Bone marrow (tissue), 2 donors: Measurements from ENCODE around the gene METRNL.

Experiments
- DNase-seq, 2 donors: peaks; one replicate each; lab custom pipeline; 2025; lab: John Stamatoyannopoulos, UW

Gene METRNL

GRCh38 chr17:83080579-83080857, 1.1 kb downstream of the METRNL start:
- no peak for DNase-seq

DNA sequence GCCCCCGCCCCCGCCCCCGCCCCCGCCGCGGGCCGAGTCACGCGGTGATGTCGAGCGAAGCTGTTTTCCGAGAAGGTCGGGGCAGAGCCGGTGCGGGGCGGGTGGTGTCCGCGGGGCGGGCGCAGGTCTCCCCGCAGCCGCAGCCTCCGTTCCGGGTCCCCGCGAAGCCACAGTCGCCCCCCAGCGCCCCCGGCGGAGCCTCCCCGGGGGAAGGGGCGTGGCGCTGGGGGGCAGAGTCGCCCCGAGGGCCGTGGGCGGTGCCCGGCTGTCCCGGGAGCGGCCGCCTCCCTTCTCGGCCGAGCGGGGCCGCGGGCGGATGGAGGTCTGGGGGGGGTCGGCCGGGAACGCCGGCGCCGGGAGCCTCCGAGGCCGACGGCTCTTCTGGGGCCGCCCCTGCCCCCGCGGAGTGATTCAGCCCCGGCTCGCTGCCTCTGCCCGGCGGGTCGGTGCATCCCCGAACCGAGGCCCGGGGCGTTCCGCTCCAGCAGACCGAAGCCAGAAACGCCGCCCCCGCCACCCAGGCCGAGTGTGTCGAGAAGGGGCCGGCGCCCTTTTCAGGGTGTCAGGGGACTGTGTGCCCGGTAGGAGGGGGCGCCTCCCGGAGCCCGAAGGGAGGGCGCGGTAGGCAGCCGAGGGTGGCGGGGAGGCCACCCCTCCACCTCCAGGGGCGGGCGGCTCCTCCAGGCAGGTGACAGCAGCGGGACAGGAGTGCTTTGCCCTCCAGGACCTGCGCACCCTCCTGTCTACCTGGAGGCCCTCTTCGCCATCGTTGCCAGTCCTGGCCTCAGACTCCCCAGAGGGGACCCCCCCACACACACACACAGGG, 1.7 kb downstream of the METRNL start:
- peak in 1 of 2 donors; percentile 30 for DNase-seq

- DNase-seq: no peak
These were observed 2.3 kb downstream of the METRNL start for GRCh38 chr17:83081684-83082201.

- DNase-seq: no peak
These were observed 3.0 kb downstream of the METRNL start for GRCh38 chr17:83082424-83082823.

- DNase-seq: no peak
These were observed 3.5 kb downstream of the METRNL start for GRCh38 chr17:83082909-83083367.

DNA sequence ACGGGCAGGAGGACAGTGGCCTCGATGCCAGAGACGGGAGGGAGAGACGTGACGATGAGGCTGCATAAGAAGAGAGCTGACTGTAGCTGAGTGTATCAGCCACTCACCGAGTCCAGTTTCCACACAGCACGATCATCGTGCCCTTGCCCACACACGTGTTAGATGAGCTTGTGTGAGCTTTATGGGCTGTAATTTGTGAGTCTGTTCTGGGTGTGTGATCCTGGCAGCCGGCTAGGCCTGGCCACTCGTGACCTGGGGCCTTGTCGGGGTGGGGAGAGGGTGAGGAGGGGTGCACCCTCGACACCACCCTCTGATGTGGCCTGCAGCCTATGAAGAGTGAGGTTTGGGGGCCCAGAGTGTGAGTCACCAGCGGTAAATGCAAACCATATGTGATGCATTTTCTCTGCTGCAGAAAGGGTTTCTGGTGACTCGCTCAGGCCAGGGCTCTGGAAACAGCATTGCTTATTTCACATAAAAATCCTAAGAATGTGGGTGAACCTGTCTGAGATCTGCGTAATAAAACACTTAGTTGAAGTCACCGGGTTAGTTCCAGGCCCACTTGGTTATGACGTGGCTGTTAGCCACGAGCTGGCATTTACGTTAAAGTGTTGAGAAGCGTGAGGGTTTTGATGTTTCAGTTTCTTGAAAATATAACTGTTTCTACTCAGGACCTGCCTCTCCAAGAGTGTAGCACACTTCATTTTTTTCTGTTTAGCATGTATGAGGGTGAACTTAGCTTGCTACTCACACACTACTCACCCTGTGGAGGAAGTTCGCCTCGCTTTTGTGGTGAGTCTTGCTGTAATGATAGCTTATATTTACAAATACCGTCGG, 4.2 kb downstream of the METRNL start:
- peak; percentile 37 to 45 for DNase-seq

GRCh38 chr17:83084214-83084613, 4.8 kb downstream of the METRNL start:
- no peak for DNase-seq

GRCh38 chr17:83084621-83085056, 5.2 kb downstream of the METRNL start:
- DNase-seq: no peak

- DNase-seq: no peak
These were observed 5.7 kb downstream of the METRNL start for GRCh38 chr17:83085103-83085502.

DNA sequence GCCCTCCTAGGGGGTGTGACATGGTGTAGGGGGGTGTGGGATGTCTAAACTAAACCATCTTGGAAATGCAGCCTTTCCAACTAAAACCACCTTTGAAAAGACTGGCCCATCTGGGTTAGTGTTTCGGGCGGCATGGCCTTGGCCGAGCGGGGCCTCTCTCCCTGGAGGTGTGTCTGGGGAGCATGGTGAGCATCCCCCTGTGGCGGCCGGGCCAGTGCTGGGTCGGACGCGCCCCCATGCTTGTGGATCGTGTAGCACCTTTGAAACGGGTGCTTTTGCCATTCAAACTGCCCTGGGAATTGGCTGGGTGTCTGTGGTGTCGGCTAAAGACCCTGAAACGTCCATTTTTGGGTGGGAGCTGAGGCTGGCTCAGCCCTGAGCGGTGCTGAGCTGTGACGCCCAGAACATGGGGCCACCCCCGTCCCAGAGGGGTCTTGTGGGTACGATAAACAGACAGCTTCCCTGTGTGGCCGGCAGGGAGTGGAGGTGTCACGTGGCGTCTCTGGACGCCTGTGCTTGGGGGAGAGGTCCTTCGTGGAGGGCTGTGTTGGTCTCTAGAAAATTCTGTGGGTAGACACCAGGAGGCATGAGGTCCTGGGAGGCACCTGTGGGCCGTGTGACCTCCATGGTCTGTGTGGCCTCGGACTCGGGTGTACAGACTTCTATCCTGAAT, 6.3 kb downstream of the METRNL start:
- DNase-seq: no peak

DNA sequence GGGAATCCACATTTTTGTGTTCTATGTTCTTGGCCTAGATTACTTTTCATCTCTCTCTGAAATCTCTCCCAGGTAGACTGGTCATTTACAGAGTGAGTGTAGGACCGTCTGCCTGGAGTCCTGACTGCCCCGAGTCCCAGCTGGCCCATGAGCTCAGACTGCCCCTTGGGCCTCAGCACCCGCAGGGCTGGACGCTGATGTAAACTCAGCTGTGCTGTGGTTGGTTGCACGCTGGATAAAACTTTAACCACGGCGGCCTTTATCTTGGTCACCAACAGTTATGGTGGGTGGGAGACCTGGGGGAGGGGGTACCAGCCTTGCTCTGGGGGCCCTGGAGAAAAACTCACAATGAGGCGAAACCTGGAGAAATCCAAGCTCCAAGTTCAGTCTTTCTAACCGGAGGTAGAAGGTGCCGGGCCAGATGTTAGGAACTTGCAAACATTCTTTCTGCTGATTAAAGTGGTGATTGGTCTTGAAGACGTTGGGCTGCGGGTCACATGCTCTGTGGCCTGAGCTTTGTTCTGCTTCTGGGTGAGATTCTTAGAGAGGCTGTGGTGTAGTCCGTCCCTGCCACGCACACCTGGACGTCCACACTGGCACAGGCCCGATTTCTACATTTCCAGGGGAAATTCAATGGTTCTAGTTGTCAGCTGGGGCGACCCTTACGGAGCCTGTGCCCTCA, 6.9 kb downstream of the METRNL start:
- no peak for DNase-seq

DNA sequence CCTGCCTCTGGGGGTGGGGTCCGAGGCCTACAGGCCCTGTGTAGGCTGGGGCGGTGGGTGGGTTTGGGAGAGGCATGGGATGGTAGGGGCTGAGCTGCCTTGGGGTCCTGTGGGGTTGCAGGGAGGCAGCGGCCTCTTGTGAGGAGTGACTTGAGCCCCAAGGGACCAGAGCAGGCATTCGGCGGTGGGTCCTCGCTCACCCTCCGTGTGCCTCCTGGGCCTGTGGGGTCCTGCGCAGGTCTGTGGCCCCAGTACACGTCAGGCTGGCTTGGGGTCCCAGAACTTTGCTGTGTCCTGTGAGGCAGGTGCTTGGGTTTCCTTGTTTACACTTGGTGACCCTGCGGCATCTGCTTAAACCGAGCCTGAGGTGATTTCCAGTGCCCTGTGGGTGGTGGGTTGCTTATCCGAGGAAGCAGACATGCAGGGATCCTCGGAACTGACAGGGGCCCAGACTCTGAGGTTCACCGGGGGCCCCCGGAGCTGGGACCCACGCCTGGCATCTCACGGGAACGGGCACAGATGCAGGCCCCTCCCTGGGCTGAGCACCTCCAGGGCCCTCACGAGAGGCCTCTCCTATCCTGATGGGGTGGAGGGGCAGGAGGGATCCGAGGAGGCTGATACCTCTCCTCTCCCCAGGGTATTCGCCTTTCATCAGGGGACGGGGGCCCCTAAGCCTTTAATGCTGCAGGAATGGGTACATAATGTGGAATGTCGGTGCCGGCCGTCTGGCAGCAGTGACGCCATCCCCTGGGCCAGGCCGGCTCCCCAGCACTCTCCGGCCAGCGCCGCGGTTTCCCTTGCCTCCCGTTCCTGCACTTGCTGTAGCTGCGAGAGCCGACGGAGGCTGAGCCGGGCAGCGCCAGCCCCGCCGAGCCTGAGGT, 7.7 kb downstream of the METRNL start:
- no peak for DNase-seq

- no peak for DNase-seq
These were observed 8.5 kb downstream of the METRNL start for GRCh38 chr17:83087788-83088360.

DNA sequence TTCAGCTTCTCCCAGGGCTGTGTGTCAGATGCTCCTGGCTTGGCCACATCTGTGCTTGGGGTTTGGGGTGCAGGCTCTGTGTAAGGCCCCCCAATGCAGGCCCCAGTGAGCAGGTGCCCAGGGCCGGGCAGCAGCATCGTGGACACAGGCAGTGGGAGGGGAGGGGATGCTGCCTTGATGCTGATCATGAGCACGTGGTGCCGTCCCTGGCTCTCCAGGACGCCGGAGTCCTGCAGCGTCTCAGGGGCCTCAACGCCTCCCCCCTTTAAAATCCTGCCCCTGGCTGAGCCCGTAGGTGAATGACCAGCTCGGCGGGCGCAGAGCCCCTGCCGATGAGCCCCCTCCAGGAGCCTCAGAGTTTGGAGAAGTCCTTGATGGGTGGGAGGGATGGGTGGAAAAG, 9.0 kb downstream of the METRNL start:
- DNase-seq: no peak

DNA sequence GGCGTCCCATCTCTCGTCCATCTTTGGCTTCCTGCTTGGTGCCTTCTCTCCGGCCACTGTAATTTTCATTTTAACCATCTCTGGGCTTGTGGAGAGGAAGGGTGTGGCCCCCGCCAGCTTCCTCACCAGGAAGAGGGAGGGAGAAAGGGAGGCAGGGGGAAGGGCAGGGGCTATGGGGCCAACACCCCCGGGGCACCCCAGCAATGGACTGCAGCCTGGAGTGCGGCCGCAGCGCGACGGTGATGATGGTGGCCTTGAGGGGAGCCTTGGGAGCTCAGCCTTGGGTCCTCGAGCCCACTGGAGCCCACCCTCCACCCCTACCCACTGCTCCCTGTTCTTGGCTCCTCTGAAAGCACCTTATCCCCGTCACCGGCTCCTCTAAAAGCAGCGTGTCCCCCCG, 9.5 kb downstream of the METRNL start:
- no peak for DNase-seq

GRCh38 chr17:83089328-83090132, 10.1 kb downstream of the METRNL start:
- no peak for DNase-seq

GRCh38 chr17:83090444-83091256, 11.2 kb downstream of the METRNL start:
- no peak for DNase-seq

DNA sequence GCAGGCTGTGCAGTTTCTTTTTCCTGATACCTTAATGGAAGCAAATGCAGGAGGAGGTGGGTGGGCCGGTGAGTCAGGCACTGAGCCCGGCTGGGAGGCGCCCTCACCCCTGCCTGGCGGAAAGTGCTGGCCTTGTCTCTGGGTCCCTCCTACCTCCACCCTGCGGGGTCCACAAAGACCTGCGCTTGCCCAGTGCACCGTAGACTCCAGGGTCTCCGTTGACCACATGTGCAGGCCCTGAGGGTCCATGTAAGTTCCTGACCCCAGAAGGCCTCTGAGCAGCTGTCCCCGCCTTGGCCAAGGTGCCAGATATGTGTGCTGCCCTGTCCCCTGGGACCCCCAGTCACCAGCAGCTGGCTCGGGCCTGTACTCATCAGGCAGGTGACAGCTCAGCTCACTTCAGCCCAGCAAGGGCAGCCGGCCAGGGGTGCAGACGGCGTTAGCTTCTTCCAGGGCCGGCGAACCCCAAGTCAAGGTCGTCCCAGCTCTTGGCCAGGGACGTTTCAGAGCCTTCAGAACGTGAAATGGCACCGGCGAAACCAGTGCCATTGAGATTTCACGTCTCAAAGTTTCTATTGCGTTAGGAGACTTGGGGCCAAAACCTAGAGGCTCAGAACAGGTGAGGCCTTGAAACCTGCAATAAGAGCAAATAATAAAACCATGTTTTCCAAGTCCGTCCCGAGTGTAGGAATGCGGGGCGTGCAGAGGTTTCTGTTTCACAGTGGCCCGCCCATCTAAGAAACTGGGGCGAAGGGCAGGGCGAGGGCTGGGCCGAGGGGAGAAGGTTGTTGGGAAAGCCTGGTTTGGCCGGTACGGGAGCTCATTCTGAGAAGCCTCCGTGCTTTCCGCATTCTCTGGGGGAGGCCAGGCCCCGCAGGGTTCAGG, 12.1 kb downstream of the METRNL start:
- no peak for DNase-seq
